ENCODE measurements around the gene MYEF2. TPM values are rescaled to one million over a fixed set of nuclear protein-coding genes. Genes with fewer than 3 reads are reported as not detected.

MYEF2 gene
- polyA plus RNA-seq, 1 of the 3 experiments (the other 2 are of a cell fraction) = 11.6 TPM

GRCh38 chr15:48132874-48133273 is 45.2 kb downstream of the MYEF2 start:
- CTCF ChIA-PET = interaction anchor here (1.1 kb wide), 1 partner anchor 21 kb away, joined by 4 read pairs; no protein-coding TSS in a partner anchor
- no peaks in the 10 kb centered on the region for H3K9me3 ChIP-seq
- no peak overlapping the region for H3K9ac ChIP-seq
- no peaks in the 10 kb centered on the region for H4K20me1 ChIP-seq (ENCODE audit: insufficient read depth)
- POLR2A ChIA-PET = no interaction called here
- H3K4me1 ChIP-seq (ENCODE audit: control insufficient read depth in 1 of 2, insufficient read depth in 2 of 2, low read depth in 1 of 2, low read length in 1 of 2) = no peaks in the 10 kb centered on the region
- no peak for DNase-seq
- no peaks in the 10 kb centered on the region for H3K9me2 ChIP-seq
- no peak overlapping the region for H3K4me2 ChIP-seq
- H3K27me3 ChIP-seq (ENCODE audit: insufficient read depth) = no peaks in the 10 kb centered on the region
- WGBS (ENCODE audit: low lambda C conversion rate) = 97% methylated on average over 6 of the region's 6 CpGs
- no peaks in the 10 kb centered on the region for H3F3A ChIP-seq (replicated peaks; ENCODE audit: insufficient read depth)
- no peak overlapping the region for H2AFZ ChIP-seq (ENCODE audit: low read depth)
- no peak overlapping the region for H3K27ac ChIP-seq (ENCODE audit: low read depth in 2 of 2, low read length in 1 of 2)
- peaks cover 3 to 11% of the 10 kb centered on the region in 2 experiments for H3K36me3 ChIP-seq (replicated peaks in 1 of 2; ENCODE audit: control insufficient read depth in 1 of 2, insufficient read depth in 2 of 2, low read length in 1 of 2)
- H3K79me2 ChIP-seq (ENCODE audit: insufficient read depth) = no peaks in the 10 kb centered on the region
- no peak for TF ChIP-seq IRF3 (IDR thresholded peaks at IDR 0.05; ENCODE audit: low read depth, low read length)
- no peak for TF ChIP-seq NRF1 (IDR thresholded peaks at IDR 0.05; ENCODE audit: low read depth, low read length)
- TF ChIP-seq JUND (IDR thresholded peaks at IDR 0.05) = no peak
- no peak for TF ChIP-seq MEF2A (IDR thresholded peaks at IDR 0.05; ENCODE audit: borderline replicate concordance, low read depth)
- TF ChIP-seq POLR2AphosphoS5 (IDR thresholded peaks at IDR 0.05; ENCODE audit: low read depth, low read length) = no peak
- TF ChIP-seq ELF1 (IDR thresholded peaks at IDR 0.05) = no peak
- TF ChIP-seq NFIC (IDR thresholded peaks at IDR 0.05; ENCODE audit: borderline replicate concordance) = no peak
- TF ChIP-seq SMC3 (IDR thresholded peaks at IDR 0.05; ENCODE audit: low read depth, low read length) = no peak
- no peak for TF ChIP-seq GATA2 (CRISPR knock-in tag; IDR thresholded peaks at IDR 0.05)
- no peak for TF ChIP-seq EZH2phosphoT487 (IDR thresholded peaks at IDR 0.05; ENCODE audit: borderline replicate concordance, low read depth)
- no peak for TF ChIP-seq GABPA (IDR thresholded peaks at IDR 0.05; ENCODE audit: low read depth)
- no peak for TF ChIP-seq RAD21 (IDR thresholded peaks at IDR 0.05; ENCODE audit: low read length)
- TF ChIP-seq RFX5 (IDR thresholded peaks at IDR 0.05; ENCODE audit: low read length) = no peak
- no peak overlapping the region for H3K4me3 ChIP-seq (ENCODE audit: low read depth in 2 of 2, low read length in 1 of 2)

- no peak for DNase-seq
- H3F3A ChIP-seq (replicated peaks; ENCODE audit: insufficient read depth) = no peaks in the 10 kb centered on the region
- no peaks in the 10 kb centered on the region for H3K27me3 ChIP-seq (ENCODE audit: insufficient read depth)
- H3K36me3 ChIP-seq (replicated peaks in 1 of 2; ENCODE audit: control insufficient read depth in 1 of 2, insufficient read depth in 2 of 2, low read length in 1 of 2) = peaks cover 3 to 11% of the 10 kb centered on the region in 2 experiments
- ChIA-PET POLR2A (no interaction called here), CTCF (no interaction called here)
- H3K4me1 ChIP-seq (ENCODE audit: control insufficient read depth in 1 of 2, insufficient read depth in 2 of 2, low read depth in 1 of 2, low read length in 1 of 2) = no peaks in the 10 kb centered on the region
- H3K9me2 ChIP-seq = no peaks in the 10 kb centered on the region
- H3K27ac ChIP-seq (ENCODE audit: low read depth in 2 of 2, low read length in 1 of 2) = no peak overlapping the region
- no peak for TF ChIP-seq EZH2phosphoT487 (IDR thresholded peaks at IDR 0.05; ENCODE audit: borderline replicate concordance, low read depth)
- no peak for TF ChIP-seq MEF2A (IDR thresholded peaks at IDR 0.05; ENCODE audit: borderline replicate concordance, low read depth)
- TF ChIP-seq REST (IDR thresholded peaks at IDR 0.05; ENCODE audit: low read depth, low read length) = no peak
- H3K4me3 ChIP-seq (ENCODE audit: low read depth in 2 of 2, low read length in 1 of 2) = no peak overlapping the region
- no peak overlapping the region for H2AFZ ChIP-seq (ENCODE audit: low read depth)
- H3K4me2 ChIP-seq = no peak overlapping the region
- no peaks in the 10 kb centered on the region for H3K9me3 ChIP-seq
- H3K79me2 ChIP-seq (ENCODE audit: insufficient read depth) = no peaks in the 10 kb centered on the region
- H4K20me1 ChIP-seq (ENCODE audit: insufficient read depth) = no peaks in the 10 kb centered on the region
- no peak overlapping the region for H3K9ac ChIP-seq
Measured at GRCh38 chr15:48131324-48131723, 46.8 kb downstream of the MYEF2 start.
